DND-41 (cell line): ENCODE data around the gene MINK1.
A peak's percentile ranks its signal among the peaks of the same experiment; 100 is the strongest.

Source experiments
- ATAC-seq: fragments of 200-7000 bp; cut with Tn5 transposase; 3 replicates; pipeline ENCODE4 v1.9.1; 2021; ENCODE audit warnings: low read depth; ENCODE audit not compliant: insufficient read depth
- DNase-seq: peaks from one replicate; pipeline ENCODE4 v3.0.0-alpha.2; 2020
- H2AFZ ChIP-seq: 2 replicates; pipeline ENCODE4 v1.6.0; 2012; ENCODE audit warnings: low read depth, low read length
- H3K27ac ChIP-seq: 2 replicates; pipeline ENCODE4 v1.5.1; 2012; ENCODE audit warnings: low read length, inconsistent platforms
- H3K27me3 ChIP-seq: fragments of 200-600 bp; sonication (generic); 2 replicates; pipeline ENCODE4 v1.6.0; 2012; ENCODE audit warnings: low read length, mild to moderate bottlenecking, inconsistent platforms; ENCODE audit not compliant: insufficient read depth, poor library complexity
- H3K36me3 ChIP-seq: 2 replicates; pipeline ENCODE4 v1.5.1; 2012; ENCODE audit warnings: low read length, inconsistent platforms; ENCODE audit not compliant: insufficient read depth
- H3K4me1 ChIP-seq: 2 replicates; pipeline ENCODE4 v1.5.1; 2012; ENCODE audit warnings: mild to moderate bottlenecking, low read length; ENCODE audit not compliant: insufficient read depth
- H3K4me2 ChIP-seq: 2 replicates; pipeline ENCODE4 v1.6.0; 2012; ENCODE audit warnings: mild to moderate bottlenecking, moderate library complexity, low read length, inconsistent platforms; ENCODE audit not compliant: insufficient read depth
- H3K4me3 ChIP-seq, 2 experiments: fragments of 200-600 bp in 1 of 2; shearing (Covaris generic) in 1 of 2; 2 replicates each; pipeline ENCODE4 v1.5.1; 2012 to 2016; ENCODE audit warnings: inconsistent platforms in 2 of 2, low read length in 2 of 2, mild to moderate bottlenecking in 2 of 2, low read depth in 1 of 2, moderate library complexity in 1 of 2
- H3K79me2 ChIP-seq: 2 replicates; pipeline ENCODE4 v1.6.0; 2012; ENCODE audit warnings: low read length, inconsistent platforms; ENCODE audit not compliant: insufficient read depth
- H3K9ac ChIP-seq: 2 replicates; pipeline ENCODE4 v1.6.0; 2012; ENCODE audit warnings: low read depth, mild to moderate bottlenecking, inconsistent platforms, low read length, moderate library complexity
- H3K9me3 ChIP-seq: 2 replicates; pipeline ENCODE4 v1.5.1; 2012; ENCODE audit warnings: low read length, moderate library complexity, mild to moderate bottlenecking, inconsistent platforms; ENCODE audit not compliant: insufficient read depth, severe bottlenecking
- H4K20me1 ChIP-seq: 2 replicates; pipeline ENCODE4 v1.6.0; 2012; ENCODE audit warnings: low read length; ENCODE audit not compliant: insufficient read depth
- CTCF ChIP-seq: IDR thresholded peaks from 2 replicates; pipeline ENCODE4 v1.5.1; 2012; ENCODE audit warnings: borderline replicate concordance, low read length, moderate library complexity, mild to moderate bottlenecking; ENCODE audit not compliant: poor library complexity, severe bottlenecking; ENCODE audit errors: extremely low read depth
- EZH2 ChIP-seq: IDR thresholded peaks from 3 replicates; pipeline ENCODE4 v1.6.1; 2012; ENCODE audit warnings: borderline replicate concordance, low read depth, mild to moderate bottlenecking, moderate library complexity, low read length, inconsistent platforms; ENCODE audit not compliant: severe bottlenecking

Gene MINK1

GRCh38 chr17:4941319-4941610, 108.1 kb downstream of the MINK1 start:
- Histone ChIP-seq H2AFZ (no peak overlapping the region), H3K36me3 (peaks cover 76% of the 10 kb centered on the region), H3K9ac (peak overlapping the region; percentile 82), H3K27me3 (no peaks in the 10 kb centered on the region), H3K4me1 (peaks cover 69% of the 10 kb centered on the region), H3K4me3 (peak overlapping the region; percentile 54 to 77), H3K9me3 (no peaks in the 10 kb centered on the region), H4K20me1 (peaks cover 59% of the 10 kb centered on the region), H3K27ac (peak overlapping the region; percentile 94), H3K79me2 (peaks cover 77% of the 10 kb centered on the region), H3K4me2 (peak overlapping the region; percentile 97)
- ATAC-seq, result no peak
- TF ChIP-seq EZH2, result no peak
- TF ChIP-seq CTCF, result no peak
- DNase-seq, result no peak

GRCh38 chr17:4942760-4943508, 109.8 kb downstream of the MINK1 start:
- Histone ChIP-seq H3K4me3 (peak overlapping the region in 1 of 2 experiments; percentile 77; a peak in 1 of 4 replicates), H3K4me2 (peak overlapping the region; percentile 97), H3K27ac (peak overlapping the region; percentile 21; the same call in 1 of the 2 replicates), H3K9ac (peak overlapping the region; percentile 82), H3K27me3 (no peaks in the 10 kb centered on the region), H4K20me1 (peaks cover 69% of the 10 kb centered on the region), H3K4me1 (peaks cover 78% of the 10 kb centered on the region), H3K36me3 (peaks cover 77% of the 10 kb centered on the region), H3K9me3 (no peaks in the 10 kb centered on the region), H3K79me2 (peaks cover 93% of the 10 kb centered on the region), H2AFZ (no peak overlapping the region)
- no peak for ATAC-seq
- TF ChIP-seq EZH2, result no peak
- no peak for TF ChIP-seq CTCF
- no peak for DNase-seq

- Histone ChIP-seq H3K27me3 (no peaks in the 10 kb centered on the region), H3K36me3 (peaks cover 70% of the 10 kb centered on the region), H3K9me3 (no peaks in the 10 kb centered on the region), H3K4me1 (peaks cover 70% of the 10 kb centered on the region), H3K27ac (peak overlapping the region; percentile 51), H2AFZ (no peak overlapping the region), H3K4me2 (peak overlapping the region; percentile 97), H4K20me1 (peaks cover 60% of the 10 kb centered on the region), H3K79me2 (peaks cover 85% of the 10 kb centered on the region), H3K4me3 (peak overlapping the region in 1 of 2 experiments; percentile 26; a peak in 1 of 4 replicates), H3K9ac (peak overlapping the region; percentile 82; the same call in 1 of the 2 replicates)
- peak; percentile 73 for DNase-seq
- ATAC-seq, result peak; percentile 27
- no peak for TF ChIP-seq CTCF
- no peak for TF ChIP-seq EZH2
These were observed 111.0 kb downstream of the MINK1 start for GRCh38 chr17:4944163-4944553.
